Activated naive CD4-positive, alpha-beta T cell treated with anti-CD3 and anti-CD28 coated beads, Interleukin-2, amount 50 U/mL, for 16 hours (primary cell): ENCODE results near the gene BCL2.

Source experiments
- DNase-seq: peaks from one replicate; pipeline ENCODE4 v3.0.0-alpha.2; 2020

Gene BCL2

DNA sequence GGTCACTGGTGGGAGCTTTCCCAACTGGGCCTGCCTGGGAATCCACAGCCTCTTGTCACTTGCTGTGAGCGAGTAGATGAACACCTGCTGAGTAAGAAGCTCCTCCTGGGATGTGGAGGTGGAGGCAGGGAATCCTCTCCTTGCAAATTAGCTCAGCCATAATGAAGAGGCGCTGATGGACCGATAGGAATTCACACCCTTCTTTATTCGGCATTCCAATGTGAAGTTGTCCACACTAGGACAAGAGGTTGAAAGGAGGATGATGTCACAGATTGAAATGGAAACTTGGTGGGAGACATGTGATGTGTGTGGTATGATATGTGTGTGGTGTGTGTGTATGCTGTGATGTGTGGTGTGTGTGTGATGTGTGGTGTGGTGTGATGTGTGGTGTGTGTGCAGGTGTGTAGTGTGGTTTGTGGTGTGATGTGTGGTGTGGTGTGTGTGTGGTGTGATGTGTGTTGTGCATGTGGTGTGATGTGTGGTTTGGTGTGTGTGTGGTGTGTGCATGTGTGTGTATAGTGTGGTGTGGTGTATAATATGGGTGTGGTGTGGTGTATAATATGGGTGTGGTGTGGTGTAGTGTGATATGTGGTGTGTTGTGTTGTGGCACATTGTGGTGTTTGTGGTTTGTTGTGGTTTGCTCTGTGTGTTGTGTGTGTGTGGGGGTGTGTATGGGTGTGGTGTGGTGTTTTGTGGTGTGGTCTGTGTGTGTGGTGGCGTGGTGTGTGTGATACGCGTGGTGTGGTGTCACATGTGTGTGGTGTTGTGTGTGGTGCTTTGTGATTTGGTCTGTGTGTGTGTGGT, 216.4 kb downstream of the BCL2 start:
- DNase-seq: no peak

DNA sequence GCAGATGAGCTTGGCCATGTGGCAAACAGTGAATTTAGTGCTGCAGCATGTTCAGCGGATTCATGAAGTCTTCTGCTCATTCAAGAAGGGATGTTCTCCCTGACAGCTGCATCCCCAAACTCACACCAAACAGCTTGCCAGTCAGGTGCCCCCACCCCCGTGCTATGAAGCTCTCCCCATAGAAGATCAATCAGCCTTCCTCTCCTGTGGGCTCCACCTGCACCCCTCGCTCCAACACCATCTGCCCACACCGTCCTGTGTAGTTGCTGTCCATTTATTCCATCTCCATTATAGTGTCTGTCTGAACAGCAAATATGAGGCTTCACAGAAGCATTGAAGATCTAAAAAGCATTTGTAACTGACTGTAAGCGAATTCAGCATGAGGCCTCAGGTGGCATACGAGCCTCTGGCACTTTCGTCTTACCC, 218.9 kb downstream of the BCL2 start:
- no peak for DNase-seq

DNA sequence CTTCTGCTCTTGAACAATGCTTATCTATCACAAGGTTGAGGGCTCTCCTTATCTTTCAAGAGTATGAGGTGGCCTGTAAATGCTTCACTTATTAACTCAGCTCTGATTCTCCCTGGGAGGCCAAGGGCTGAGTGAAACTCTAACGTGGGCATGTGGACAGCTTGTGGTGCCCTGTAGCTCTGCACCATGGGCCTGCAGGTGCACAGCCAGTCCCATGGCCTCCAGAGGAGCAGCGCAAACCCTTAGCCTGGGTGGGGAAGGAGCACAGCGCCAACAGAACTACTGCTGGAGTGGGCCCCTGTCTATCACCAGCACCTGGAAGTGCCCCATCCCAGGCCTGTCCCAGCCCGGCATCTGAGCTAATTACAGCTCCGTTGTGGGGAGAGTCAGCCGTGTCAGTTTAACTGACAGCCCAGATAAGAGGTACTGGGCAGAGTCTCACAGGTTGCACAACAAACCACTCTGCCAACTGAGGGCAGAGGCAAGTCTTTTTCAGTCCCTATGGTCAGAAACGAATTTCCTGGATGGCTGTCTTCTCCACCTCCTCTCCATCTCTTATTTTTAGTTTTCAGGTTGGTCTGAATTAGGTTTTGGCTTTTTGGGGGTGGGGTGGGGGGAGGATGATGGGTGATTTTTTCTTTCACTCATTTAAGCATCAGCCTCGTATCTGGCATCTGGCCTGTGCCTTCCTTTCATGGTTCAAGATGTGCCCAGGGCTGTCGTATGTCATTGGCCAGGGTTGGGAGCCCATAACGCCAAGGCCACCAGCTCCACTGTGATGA, 219.5 kb downstream of the BCL2 start:
- no peak for DNase-seq

- DNase-seq: no peak
These were observed 220.3 kb downstream of the BCL2 start for GRCh38 chr18:63099091-63099840.

DNA sequence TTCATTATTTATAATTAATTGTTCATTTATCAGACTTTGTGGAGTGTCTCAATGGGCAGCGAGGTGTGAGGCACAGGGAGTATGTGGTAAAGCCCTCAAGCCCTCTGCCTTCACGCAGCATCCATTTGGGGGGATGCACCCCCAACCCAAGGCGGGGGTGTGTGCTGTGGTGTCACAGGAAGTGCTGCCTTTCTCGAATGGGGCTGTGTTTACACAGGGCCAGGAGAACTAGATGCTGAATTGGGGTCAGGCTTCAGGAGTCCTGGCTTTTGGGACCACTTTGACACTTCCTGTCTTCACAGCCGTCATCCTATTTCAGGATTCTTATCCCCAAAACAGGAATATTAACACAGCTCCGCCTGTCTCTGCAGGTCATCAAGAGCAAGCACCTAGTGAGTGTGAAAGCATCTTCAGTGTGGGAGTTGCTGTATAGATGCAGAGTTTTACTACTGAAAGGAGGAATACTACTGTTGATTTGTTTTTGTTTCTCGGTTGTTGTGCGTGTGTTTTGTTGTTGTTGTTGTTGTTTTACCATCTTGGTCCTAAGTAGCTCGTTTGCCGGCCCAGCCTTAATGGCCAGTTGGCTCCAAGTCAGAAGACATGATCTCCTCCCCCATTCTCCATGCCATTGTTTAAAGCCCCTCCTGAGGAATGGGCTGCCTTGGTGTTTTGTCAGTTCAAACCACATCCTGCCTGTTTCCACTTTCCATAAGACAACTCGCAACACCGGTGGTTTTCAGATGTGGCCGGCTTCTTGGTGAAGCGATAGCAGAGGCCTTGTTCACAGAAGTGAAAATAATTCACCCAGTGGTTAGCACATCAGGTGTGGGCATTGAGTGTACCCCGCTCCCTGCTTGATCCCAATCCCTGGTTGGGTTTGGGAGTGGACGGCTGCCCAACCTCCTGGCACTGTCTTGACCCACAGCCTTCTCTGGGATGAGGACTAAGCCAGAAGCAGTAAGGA, 221.3 kb downstream of the BCL2 start:
- no peak for DNase-seq

DNA sequence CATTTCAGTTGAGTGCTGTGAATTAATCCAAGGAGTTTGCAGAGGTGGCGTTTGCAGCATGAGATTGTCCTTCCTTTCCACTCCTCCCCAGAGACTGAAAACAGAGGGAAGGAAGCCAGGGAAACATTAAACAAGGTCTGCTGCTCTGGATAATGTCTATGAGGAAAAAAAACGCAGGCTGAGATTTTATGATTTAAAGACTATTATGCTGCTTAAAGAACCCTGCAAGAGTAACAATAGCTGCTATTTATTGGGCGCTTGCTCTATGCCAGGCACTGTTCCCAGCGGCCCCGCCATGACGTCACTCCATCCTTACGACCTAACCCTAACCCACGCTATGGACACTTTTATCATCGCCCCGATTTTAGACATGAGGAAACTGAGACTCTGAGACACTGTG, 222.4 kb downstream of the BCL2 start:
- no peak for DNase-seq

DNA sequence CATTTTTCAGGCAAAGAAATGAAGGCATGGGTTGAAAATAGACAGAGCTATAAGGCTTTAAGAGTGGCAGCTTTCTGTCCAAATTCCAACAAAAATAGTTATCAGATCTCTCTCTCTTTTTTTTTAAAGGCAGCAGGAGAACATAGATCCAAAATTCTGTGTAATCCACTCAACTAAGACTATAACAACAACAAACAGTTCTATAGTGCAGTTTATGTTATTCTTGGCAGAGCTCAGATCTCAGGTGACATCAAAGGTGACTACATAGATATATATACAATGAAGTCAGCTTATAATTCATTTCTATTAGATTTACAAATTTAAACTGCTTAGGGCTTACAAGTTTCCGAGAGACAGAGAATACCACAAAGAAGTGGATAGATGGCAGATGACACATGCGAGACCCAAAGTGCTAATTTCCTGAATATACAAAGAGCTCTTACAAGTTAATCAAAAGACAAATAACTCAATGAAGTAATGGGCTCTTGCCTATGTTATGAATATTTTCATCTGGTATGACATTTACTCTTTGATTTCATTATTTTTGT, 223.2 kb downstream of the BCL2 start:
- no peak for DNase-seq

DNA sequence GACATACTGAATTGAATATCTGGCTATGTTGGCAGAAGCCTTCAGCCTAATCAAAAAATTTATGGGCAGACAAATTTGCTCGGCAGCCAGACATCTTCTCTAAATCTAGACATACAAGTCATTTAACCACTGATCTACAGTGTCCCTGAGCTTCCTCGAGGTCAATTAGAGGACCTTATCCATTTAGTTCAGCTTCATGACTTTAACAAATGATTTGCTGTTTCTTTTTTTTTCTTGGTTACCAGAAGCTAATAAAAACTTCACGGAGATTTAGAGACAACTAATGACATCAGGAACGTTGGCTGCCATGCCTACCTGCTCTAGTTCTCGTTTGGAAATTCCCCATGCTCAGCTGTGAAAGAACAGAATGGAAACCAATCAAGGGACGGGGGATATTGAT, 223.8 kb downstream of the BCL2 start:
- no peak for DNase-seq

DNA sequence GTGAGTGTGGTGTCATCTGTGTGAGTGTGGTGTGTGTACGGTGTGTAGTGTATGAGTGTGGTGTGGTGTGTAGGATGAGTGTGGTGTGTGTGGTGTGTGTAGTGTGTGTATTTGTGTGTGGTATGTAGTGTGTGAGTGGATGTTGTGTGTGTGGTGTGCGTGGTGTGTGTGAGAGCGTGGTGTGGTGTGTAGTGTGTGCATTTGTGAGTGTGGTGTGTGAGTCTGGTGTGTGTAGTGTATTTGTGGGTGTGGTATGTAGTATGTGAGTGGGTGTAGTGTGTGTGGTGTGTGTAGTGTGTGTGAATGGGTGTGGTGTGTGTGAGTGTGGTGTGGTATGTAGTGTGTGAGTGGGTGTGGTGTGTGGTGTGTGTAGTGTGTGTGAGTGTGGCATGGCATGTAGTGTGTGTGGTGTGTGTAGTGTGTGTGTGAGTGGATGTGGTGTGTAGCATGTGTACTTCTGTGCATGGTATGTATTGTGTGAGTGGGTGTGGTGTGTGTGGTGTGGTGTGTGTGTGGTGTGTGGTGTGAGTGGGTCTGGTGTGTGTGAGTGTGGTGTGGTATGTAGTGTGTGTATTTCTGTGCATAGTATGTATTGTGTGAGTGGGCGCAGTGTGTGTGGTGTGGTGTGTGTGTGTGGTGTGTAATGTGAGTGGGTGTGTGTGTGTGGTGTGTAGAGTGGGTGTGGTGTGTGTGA, 227.8 kb downstream of the BCL2 start:
- DNase-seq: no peak

GRCh38 chr18:63090334-63090733, 229.2 kb downstream of the BCL2 start:
- no peak for DNase-seq

DNA sequence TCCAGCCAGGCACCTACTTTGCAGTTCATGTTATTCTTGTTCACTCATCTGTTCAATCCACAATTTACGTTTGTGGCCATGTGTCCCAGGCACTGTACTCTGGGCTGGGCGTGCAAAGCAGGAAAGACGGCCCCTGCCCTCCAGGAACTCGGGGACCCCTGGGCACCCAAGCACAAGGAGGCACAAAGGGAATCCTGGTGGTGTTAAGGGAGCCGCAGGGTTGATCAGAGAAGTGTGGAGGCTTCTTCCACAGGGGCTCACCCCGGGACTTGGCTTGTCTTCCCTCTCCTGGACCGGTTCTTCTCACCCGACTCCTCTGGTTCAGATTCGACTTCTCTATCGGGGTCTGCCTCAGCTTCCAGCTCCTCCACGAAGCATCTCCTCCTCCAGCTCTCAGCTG, 230.5 kb downstream of the BCL2 start:
- no peak for DNase-seq

DNA sequence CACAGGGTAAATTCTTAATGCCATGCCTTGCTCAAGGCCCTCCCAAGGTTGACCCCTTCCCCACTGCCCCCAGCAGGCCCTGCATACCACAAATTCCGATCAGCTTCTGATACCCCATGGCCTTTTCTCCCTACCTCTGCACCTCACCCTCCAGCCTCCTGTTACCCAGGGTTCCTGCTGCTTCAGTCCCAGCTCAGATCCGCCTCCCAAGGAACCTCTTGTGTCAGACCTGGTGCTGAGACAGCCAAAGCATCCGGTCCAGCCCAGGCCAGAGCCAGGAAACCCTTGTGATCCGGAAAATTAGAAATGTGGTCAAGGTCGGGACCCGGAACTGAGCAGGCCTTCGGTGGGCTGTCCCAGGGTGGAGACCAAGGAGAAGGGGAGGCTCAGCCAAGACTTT, 231.3 kb downstream of the BCL2 start:
- DNase-seq: no peak

DNA sequence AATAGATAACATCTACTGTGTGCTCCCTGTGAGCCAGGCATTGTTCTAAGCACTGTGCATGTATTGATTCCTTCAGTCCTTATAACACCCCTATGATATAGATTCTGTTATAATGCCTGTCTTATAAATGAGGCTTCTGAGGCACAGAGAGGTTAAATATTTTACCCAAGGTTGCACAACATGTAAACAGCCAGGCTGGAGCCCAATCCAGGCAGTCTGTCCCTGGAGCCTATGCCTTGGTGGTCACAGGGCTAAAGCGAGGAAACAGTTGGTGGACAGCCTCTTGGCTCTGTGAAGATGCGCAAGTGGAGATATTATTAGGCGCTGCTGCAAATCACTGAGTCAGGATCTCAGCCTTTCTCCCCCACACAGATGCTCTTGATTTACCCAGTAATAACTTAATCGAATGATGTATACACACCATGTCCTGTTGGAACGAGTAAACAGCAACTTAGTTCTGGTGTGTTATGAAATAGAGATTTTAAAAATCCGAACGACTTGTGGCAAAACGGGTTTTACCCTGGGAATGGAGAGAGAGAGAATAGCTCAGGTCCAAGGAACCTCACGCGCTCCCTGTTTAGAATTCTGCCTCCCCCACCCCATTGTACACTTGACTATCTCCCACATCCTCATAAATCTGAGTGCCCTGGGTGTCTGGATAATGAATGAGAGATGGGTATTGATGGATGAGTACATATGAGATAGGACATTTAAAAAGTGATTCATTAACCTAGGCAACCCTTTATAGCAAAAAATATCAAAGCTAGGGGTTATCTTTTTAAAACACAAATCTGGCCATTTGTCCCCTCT, 231.9 kb downstream of the BCL2 start:
- DNase-seq: no peak

GRCh38 chr18:63085611-63086010, 234.0 kb downstream of the BCL2 start:
- DNase-seq: no peak

DNA sequence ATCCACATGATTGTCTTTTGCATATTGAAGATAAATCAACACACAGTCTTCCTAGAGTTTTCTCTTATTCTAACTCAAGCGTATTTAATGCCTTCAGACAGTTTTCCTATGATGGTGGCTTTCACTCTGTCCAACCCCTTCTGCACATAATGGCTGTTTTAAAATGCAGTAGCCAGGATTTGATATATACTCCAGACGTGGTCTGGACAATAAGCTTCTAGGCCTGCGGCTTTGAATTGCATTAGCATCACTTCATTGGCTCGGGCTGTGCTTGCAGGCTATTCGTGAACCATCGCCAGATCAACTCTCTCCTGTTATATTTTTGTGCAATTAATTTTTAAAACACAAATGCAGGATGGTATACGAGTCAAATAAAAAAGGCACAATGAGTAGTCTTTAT, 235.3 kb downstream of the BCL2 start:
- no peak for DNase-seq

DNA sequence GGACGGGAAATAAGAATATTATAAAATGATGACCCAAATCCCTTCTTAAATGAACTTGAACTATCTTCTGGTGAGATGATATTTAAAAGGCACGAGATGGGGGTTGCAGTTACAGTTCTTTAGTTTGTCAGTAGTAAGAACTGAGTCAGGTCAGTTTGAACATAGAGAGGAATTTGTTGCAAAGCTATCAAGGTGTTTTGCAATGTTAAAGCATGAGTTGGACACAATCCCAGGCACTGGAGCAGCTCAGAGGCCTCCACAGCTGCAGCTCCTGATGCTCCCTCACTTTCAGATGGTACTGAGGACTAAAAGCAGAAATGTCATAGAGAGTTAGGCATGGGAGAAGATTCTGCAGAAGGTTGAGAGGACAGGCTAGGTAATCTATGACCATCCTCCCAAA, 236.0 kb downstream of the BCL2 start:
- DNase-seq: no peak

DNA sequence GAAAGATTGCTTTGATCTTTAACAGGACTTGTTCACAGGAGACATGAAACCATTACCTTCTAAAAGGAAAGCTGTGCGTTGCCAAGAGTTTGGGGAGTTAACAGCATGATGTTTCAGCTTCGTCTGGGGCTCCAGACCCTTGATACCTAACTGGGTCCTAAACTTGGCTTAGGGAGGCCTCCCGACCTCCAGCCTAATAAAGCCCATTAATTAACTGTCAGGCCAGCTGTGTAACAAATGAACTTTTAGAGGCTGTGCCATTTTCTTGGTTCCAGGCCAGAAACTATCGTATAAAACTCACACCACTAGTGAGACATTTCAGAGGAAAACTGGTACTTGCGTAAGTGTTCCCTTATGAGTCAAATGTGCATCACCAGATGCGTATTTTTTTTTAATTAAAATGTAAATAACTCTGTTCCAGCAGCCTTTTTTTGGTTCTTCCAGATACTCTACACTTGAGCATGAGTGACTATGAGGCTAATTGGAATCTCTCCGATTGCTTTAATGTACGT, 236.5 kb downstream of the BCL2 start:
- DNase-seq: no peak

- DNase-seq: no peak
These were observed 237.1 kb downstream of the BCL2 start for GRCh38 chr18:63082366-63083019.

GRCh38 chr18:63079114-63079513, 240.5 kb downstream of the BCL2 start:
- no peak for DNase-seq

DNA sequence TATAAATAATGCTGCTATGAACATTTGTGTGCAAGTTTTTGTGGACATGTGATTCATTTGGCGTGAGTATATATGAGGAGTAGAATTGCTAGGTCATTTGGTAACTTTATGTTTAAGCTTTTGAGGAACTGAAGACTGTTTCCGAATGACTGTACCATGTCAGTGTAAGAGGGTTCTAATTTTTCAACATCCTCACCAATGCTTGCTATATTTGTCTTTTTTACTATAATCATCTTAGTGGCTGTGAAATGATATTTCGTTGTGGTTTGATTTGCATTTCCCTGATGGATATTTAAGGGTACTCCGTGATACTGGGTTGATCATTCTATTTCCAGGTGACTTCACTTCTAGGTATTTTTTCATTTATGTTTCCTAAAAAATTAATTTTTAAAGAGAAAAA, 241.1 kb downstream of the BCL2 start:
- no peak for DNase-seq
